H1 (cell line): ENCODE results near the gene MUC5B. TPM values are rescaled to one million over a fixed set of nuclear protein-coding genes. Genes with fewer than 3 reads are reported as not detected.

Experiments
- CTCF ChIA-PET: fragments of 300-600 bp; sonication (Branson Sonifier 250); formaldehyde crosslinking; loops from one replicate; lab custom pipeline; 2021; ENCODE audit not compliant: partially characterized antibody; lab: Charles Lee
- POLR2A ChIA-PET: fragments of 300-600 bp; sonication (Branson Sonifier 250); formaldehyde crosslinking; loops from one replicate; lab custom pipeline; 2021; ENCODE audit warnings: inconsistent platforms; ENCODE audit not compliant: partially characterized antibody; lab: Charles Lee
- DNase-seq, 2 experiments: peaks; one replicate each; pipeline versions ENCODE4 v3.0.0 to v3.0.0-alpha.2; 2010 to 2022; ENCODE audit warnings: low spot score in 2 of 2, low read depth in 1 of 2, mixed read lengths in 1 of 2
- FAIRE-seq: peaks from 2 replicates; lab custom pipeline; 2011; peaks lifted over from hg19 to GRCh38; lab: Jason Lieb, UNC
- H2AFZ ChIP-seq: 2 replicates; pipeline ENCODE4 v1.8.1; 2012; ENCODE audit warnings: low read length, inconsistent platforms
- H2AK5ac ChIP-seq: 2 replicates; pipeline ENCODE4 v1.6.1; 2013; ENCODE audit warnings: low read depth, low read length
- H2BK120ac ChIP-seq: replicated peaks from 2 replicates; pipeline ENCODE3; 2013; ENCODE audit warnings: low read depth, low read length, inconsistent platforms
- H2BK12ac ChIP-seq: 2 replicates; pipeline ENCODE4 v1.6.1; 2013; ENCODE audit warnings: low read depth, low read length
- H2BK15ac ChIP-seq: 2 replicates; pipeline ENCODE4 v1.6.1; 2013; ENCODE audit warnings: low read length
- H2BK20ac ChIP-seq: 2 replicates; pipeline ENCODE4 v1.6.1; 2013; ENCODE audit warnings: low read length
- H2BK5ac ChIP-seq: 2 replicates; pipeline ENCODE4 v1.6.1; 2013; ENCODE audit warnings: low read depth, low read length
- H3K14ac ChIP-seq: 2 replicates; pipeline ENCODE4 v1.6.1; 2013; ENCODE audit warnings: inconsistent platforms; ENCODE audit not compliant: insufficient read length
- H3K18ac ChIP-seq: 2 replicates; pipeline ENCODE4 v1.6.1; 2013; ENCODE audit warnings: low read length; ENCODE audit errors: extremely low read depth
- H3K23ac ChIP-seq: 2 replicates; pipeline ENCODE4 v1.6.1; 2013; ENCODE audit warnings: inconsistent platforms; ENCODE audit not compliant: insufficient read length
- H3K23me2 ChIP-seq: 2 replicates; pipeline ENCODE4 v1.6.1; 2013; ENCODE audit warnings: low read depth, low read length
- H3K27ac ChIP-seq: 2 replicates; pipeline ENCODE4 v1.6.1; 2011; ENCODE audit warnings: low read depth, low read length, inconsistent platforms
- H3K27me3 ChIP-seq, 4 experiments: replicated peaks in 1 of 4; 1 replicate in 1 of 4; 2 replicates in 3 of 4; pipeline versions ENCODE4 v1.6.1 to v1.8.1; 2011 to 2013; ENCODE audit warnings: low read length in 3 of 4, mild to moderate bottlenecking in 3 of 4, inconsistent platforms in 2 of 4, mixed read lengths in 2 of 4, moderate library complexity in 1 of 4; ENCODE audit not compliant: control insufficient read depth in 3 of 4, insufficient read depth in 3 of 4; ENCODE audit errors: extremely low read depth in 1 of 4
- H3K36me3 ChIP-seq, 4 experiments: 2 replicates each; pipeline versions ENCODE4 v1.6.1 to v1.8.1; 2011 to 2013; ENCODE audit warnings: mild to moderate bottlenecking in 4 of 4, low read length in 3 of 4, moderate library complexity in 2 of 4, control low read depth in 1 of 4, inconsistent platforms in 1 of 4; ENCODE audit not compliant: insufficient read depth in 4 of 4, control insufficient read depth in 2 of 4
- H3K4ac ChIP-seq: replicated peaks from 2 replicates; pipeline ENCODE3; 2013; ENCODE audit warnings: low read length, low read depth, mixed read lengths, inconsistent platforms; ENCODE audit not compliant: insufficient read length
- H3K4me1 ChIP-seq, 4 experiments: replicated peaks in 1 of 4; 1 replicate in 1 of 4; 2 replicates in 3 of 4; pipeline versions ENCODE4 v1.6.1 to v1.8.1; 2011 to 2013; ENCODE audit warnings: low read length in 3 of 4, inconsistent platforms in 2 of 4, mixed read lengths in 1 of 4; ENCODE audit not compliant: insufficient read depth in 4 of 4, control insufficient read depth in 3 of 4
- H3K4me2 ChIP-seq, 2 experiments: 2 replicates each; pipeline versions ENCODE4 v1.6.1 to v1.8.1; 2011 to 2013; ENCODE audit warnings: low read depth in 2 of 2, low read length in 2 of 2, control low read depth in 1 of 2, inconsistent platforms in 1 of 2, mild to moderate bottlenecking in 1 of 2; ENCODE audit not compliant: insufficient read depth in 1 of 2
- H3K4me3 ChIP-seq, 4 experiments: fragments of 200-600, 300-600 bp in 1 of 4; sonication (generic), shearing (Covaris generic), sonication (Bioruptor Twin) in 1 of 4; 2 replicates each; pipeline versions ENCODE4 v1.5.1 to v1.8.1; 2011 to 2016; ENCODE audit warnings: low read length in 4 of 4, low read depth in 3 of 4, control low read depth in 2 of 4, inconsistent platforms in 2 of 4, mild to moderate bottlenecking in 2 of 4, mixed read lengths in 1 of 4, moderate library complexity in 1 of 4; ENCODE audit not compliant: insufficient read depth in 2 of 4; ENCODE audit errors: extremely low read depth in 1 of 4
- H3K56ac ChIP-seq: replicated peaks from 2 replicates; pipeline ENCODE3; 2013; ENCODE audit warnings: low read depth, mild to moderate bottlenecking, mixed read lengths, low read length, inconsistent platforms; ENCODE audit not compliant: insufficient read length
- H3K79me1 ChIP-seq: 2 replicates; pipeline ENCODE4 v1.6.1; 2013; ENCODE audit warnings: low read depth, low read length, control low read depth
- H3K79me2 ChIP-seq, 2 experiments: 2 replicates each; pipeline versions ENCODE4 v1.6.1 to v1.8.1; 2012 to 2013; ENCODE audit warnings: low read length in 2 of 2, mild to moderate bottlenecking in 2 of 2, inconsistent platforms in 1 of 2; ENCODE audit not compliant: insufficient read depth in 2 of 2, control insufficient read depth in 1 of 2
- H3K9ac ChIP-seq, 4 experiments: replicated peaks in 1 of 4; 1 replicate in 1 of 4; 2 replicates in 3 of 4; pipeline versions ENCODE4 v1.6.1 to v1.8.1; 2011 to 2013; ENCODE audit warnings: low read depth in 3 of 4, low read length in 3 of 4, control low read depth in 2 of 4, mild to moderate bottlenecking in 2 of 4, moderate library complexity in 2 of 4, inconsistent platforms in 1 of 4; ENCODE audit errors: extremely low read depth in 1 of 4
- H3K9me3 ChIP-seq, 2 experiments: 2 replicates each; pipeline versions ENCODE4 v1.6.1 to v1.8.1; 2012 to 2013; ENCODE audit warnings: mild to moderate bottlenecking in 2 of 2, moderate library complexity in 2 of 2, control low read depth in 1 of 2, inconsistent platforms in 1 of 2, low read depth in 1 of 2, low read length in 1 of 2, mixed read lengths in 1 of 2; ENCODE audit not compliant: insufficient read depth in 2 of 2
- H4K20me1 ChIP-seq, 2 experiments: replicated peaks in 1 of 2; 2 replicates each; pipeline versions ENCODE3 to v1.8.1; 2011 to 2013; ENCODE audit warnings: inconsistent platforms in 2 of 2, low read length in 2 of 2, mild to moderate bottlenecking in 1 of 2; ENCODE audit not compliant: insufficient read depth in 2 of 2, control insufficient read depth in 1 of 2
- H4K5ac ChIP-seq: 2 replicates; pipeline ENCODE4 v1.6.1; 2013; ENCODE audit warnings: low read length, low read depth, mixed read lengths, inconsistent platforms; ENCODE audit not compliant: insufficient read length
- H4K8ac ChIP-seq: 2 replicates; pipeline ENCODE4 v1.8.0; 2013; ENCODE audit warnings: mild to moderate bottlenecking, moderate library complexity, low read length, inconsistent platforms; ENCODE audit not compliant: insufficient read depth; ENCODE audit errors: extremely low read depth
- H4K91ac ChIP-seq: replicated peaks from 2 replicates; pipeline ENCODE3; 2013; ENCODE audit warnings: low read length, mixed read lengths, inconsistent platforms; ENCODE audit not compliant: insufficient read length
- CTBP2 ChIP-seq: IDR thresholded peaks from 2 replicates; pipeline ENCODE4 v1.7.0; 2011; ENCODE audit warnings: borderline replicate concordance, mild to moderate bottlenecking, moderate library complexity, mixed read lengths, low read length; ENCODE audit not compliant: insufficient read depth, insufficient read length
- KDM4A ChIP-seq: IDR thresholded peaks from one replicate; pipeline ENCODE4 v1.7.1; 2012; ENCODE audit warnings: low read depth, mild to moderate bottlenecking, moderate library complexity, low read length, inconsistent platforms; ENCODE audit not compliant: severe bottlenecking
- KDM5A ChIP-seq: fragments of 200-600 bp; IDR thresholded peaks from 2 replicates; pipeline ENCODE4 v1.7.1; 2012; ENCODE audit warnings: mild to moderate bottlenecking, low read length, inconsistent platforms, mixed read lengths
- POLR2AphosphoS5 ChIP-seq: IDR thresholded peaks from 2 replicates; pipeline ENCODE4 v1.6.1; 2011; ENCODE audit warnings: low read depth, low read length
- SP2 ChIP-seq: IDR thresholded peaks from 2 replicates; pipeline ENCODE4 v1.6.1; 2012; ENCODE audit warnings: mild to moderate bottlenecking, low read length, inconsistent platforms
- SP4 ChIP-seq: IDR thresholded peaks from 2 replicates; pipeline ENCODE4 v1.6.1; 2012; ENCODE audit warnings: low read length, inconsistent platforms
- WGBS, 2 experiments: shearing (Covaris generic) in 1 of 2; methylation state at CpG; one replicate each; pipeline versions ENCODE4 v1.1.6 to v1.1.7; 2013 to 2015; ENCODE audit warnings: low lambda C conversion rate in 2 of 2, mixed read lengths in 2 of 2, inconsistent platforms in 1 of 2, low coverage in 1 of 2, missing lambda C conversion rate in 1 of 2; ENCODE audit not compliant: insufficient replicate concordance in 2 of 2, insufficient coverage in 1 of 2, insufficient read length in 1 of 2; ENCODE audit errors: extremely low coverage in 1 of 2, missing lambda C conversion rate in 1 of 2; 5-methylcytosine and 5-hydroxymethylcytosine counted together
- polyA plus RNA-seq, 7 experiments: library from polyadenylated mRNA; depleted of rRNA in 3 of 7; stranded (reverse) in 5 of 7; unstranded in 2 of 7; fragments of >200 nt in 5 of 7; fragments of 200-250 nt in 2 of 7; gene quantifications; 1 replicate in 5 of 7; 2 replicates in 1 of 7; 4 replicates in 1 of 7; pipeline versions ENCODE4 v1.2.1 to v1.2.3, GENCODE V29; 2011 to 2013; ENCODE audit warnings: missing spikeins in 2 of 7, mixed read lengths in 2 of 7
- total RNA-seq: library from RNA; stranded (reverse); fragmentation: NEBNext Ultra II Directional; extraction: Animal tissue kit (Norgen Biotek cat#: 25700); gene quantifications from 2 replicates; pipeline ENCODE4 v1.2.1, GENCODE V29; 2021

Gene MUC5B
- total and polyA plus RNA-seq, 2 of the 8 experiments (the other 6 are each of a cell fraction or from before 2014, with no cell fraction given): 0.02 to 0.03 TPM

GRCh38 chr11:1252371-1253102 lies 29.7 kb downstream of the MUC5B start:
- H2AFZ ChIP-seq: no peak overlapping the region
- no peak for FAIRE-seq
- CTCF ChIA-PET: no interaction called here
- no peak overlapping the region for H3K4ac ChIP-seq
- H2AK5ac ChIP-seq: no peak overlapping the region
- no peaks in the 10 kb centered on the region for H3K27me3 ChIP-seq
- no peak overlapping the region for H3K23ac ChIP-seq
- POLR2A ChIA-PET: no interaction called here
- no peaks in the 10 kb centered on the region for H3K79me1 ChIP-seq
- no peak overlapping the region for H3K9ac ChIP-seq
- H3K14ac ChIP-seq: no peak overlapping the region
- no peak overlapping the region; the same call in 1 of the 2 replicates for H4K8ac ChIP-seq
- H2BK5ac ChIP-seq: no peak overlapping the region
- H3K23me2 ChIP-seq: no peaks in the 10 kb centered on the region
- no peak overlapping the region for H2BK20ac ChIP-seq
- H2BK15ac ChIP-seq: no peak overlapping the region
- WGBS, 2 experiments: 93% methylated on average over 27 of the region's 38 CpGs; no CpG with 5 or more reads in 1 of the 2 experiments
- peaks cover 20 to 62% of the 10 kb centered on the region in 2 experiments for H3K9me3 ChIP-seq
- no peak overlapping the region for H3K27ac ChIP-seq
- H2BK12ac ChIP-seq: no peak overlapping the region
- no peak overlapping the region for H4K5ac ChIP-seq
- H4K20me1 ChIP-seq: no peaks in the 10 kb centered on the region
- no peak overlapping the region for H3K56ac ChIP-seq
- H3K4me2 ChIP-seq: no peak overlapping the region
- H3K4me1 ChIP-seq: peaks cover 0 to 3% (median 0%) of the 10 kb centered on the region in 4 experiments; a peak in 1 of 7 replicates
- no peak overlapping the region for H3K4me3 ChIP-seq
- no peak for TF ChIP-seq SP4
- TF ChIP-seq POLR2AphosphoS5: no peak
- no peak for TF ChIP-seq SP2
- TF ChIP-seq CTBP2: no peak
- no peak for TF ChIP-seq KDM5A
- no peak for TF ChIP-seq KDM4A
- TF ChIP-seq, all 59 proteins: peak for 0
- Histone ChIP-seq H3K18ac (no peak overlapping the region), H2BK120ac (no peak overlapping the region), H4K91ac (no peak overlapping the region), H3K36me3 (no peaks in the 10 kb centered on the region), H3K79me2 (no peaks in the 10 kb centered on the region)
- no peak for DNase-seq
